VCaP (cell line): Measurements from ENCODE around the gene GALNT9.
A peak's percentile ranks its signal among the peaks of the same experiment; 100 is the strongest.

ENCODE experiments used
- H3K27ac ChIP-seq: fragments of 450-650 bp; 2 replicates; pipeline ENCODE4 v1.5.1; 2017
- CTCF ChIP-seq: fragments of 450-650 bp; conservative IDR thresholded peaks from 2 replicates; pipeline ENCODE4 v1.5.1; 2017; ENCODE audit warnings: mild to moderate bottlenecking, moderate library complexity

The GALNT9 gene

GRCh38 chr12:132156573-132157325, 172.6 kb downstream of the GALNT9 start:
- TF ChIP-seq CTCF = no peak
- H3K27ac ChIP-seq = no peak overlapping the region

- no peak overlapping the region for H3K27ac ChIP-seq
- TF ChIP-seq CTCF = no peak
Measured at GRCh38 chr12:132155771-132156572, 173.4 kb downstream of the GALNT9 start.

GRCh38 chr12:132154941-132155770, 174.2 kb downstream of the GALNT9 start:
- no peak for TF ChIP-seq CTCF
- H3K27ac ChIP-seq = no peak overlapping the region

- no peak for TF ChIP-seq CTCF
- H3K27ac ChIP-seq = no peak overlapping the region
Measured at GRCh38 chr12:132154341-132154761, 175.0 kb downstream of the GALNT9 start.

- H3K27ac ChIP-seq = no peak overlapping the region
Measured at GRCh38 chr12:132153501-132154340, 175.7 kb downstream of the GALNT9 start.

GRCh38 chr12:132152953-132153352, 176.4 kb downstream of the GALNT9 start:
- H3K27ac ChIP-seq = no peak overlapping the region
- no peak for TF ChIP-seq CTCF

More at GRCh38 chr12:132153501-132154340, 175.7 kb downstream of the GALNT9 start:
- TF ChIP-seq CTCF = peak; percentile 99
